NCI-H526 treated with DMSO at 0.1 percent for 48 hours (cell line): ENCODE measurements around the gene NNAT.

Experiments
- DNase-seq: peaks from one replicate; lab custom pipeline; 2025; lab: John Stamatoyannopoulos, UW

The NNAT gene

DNA sequence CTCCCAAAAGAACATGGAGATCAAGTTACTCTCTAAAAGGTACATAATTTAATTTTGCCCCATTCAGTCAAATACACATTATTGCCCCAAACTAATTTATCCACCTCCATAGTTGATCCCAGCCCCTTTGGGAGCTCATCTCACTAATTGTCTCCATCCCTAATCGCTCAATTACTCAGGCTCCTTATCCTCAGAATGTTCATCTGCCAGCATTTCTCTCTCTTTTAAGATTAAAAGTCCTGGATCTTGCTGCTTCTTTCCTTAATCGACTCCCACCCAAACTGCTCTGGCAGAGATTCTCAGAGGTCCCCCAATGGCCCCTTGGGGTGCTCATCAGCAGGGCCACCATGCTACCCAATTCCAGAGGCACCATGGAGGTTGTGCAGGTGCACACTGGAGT, 18.4 kb upstream of the NNAT start:
- DNase-seq, result no peak

DNA sequence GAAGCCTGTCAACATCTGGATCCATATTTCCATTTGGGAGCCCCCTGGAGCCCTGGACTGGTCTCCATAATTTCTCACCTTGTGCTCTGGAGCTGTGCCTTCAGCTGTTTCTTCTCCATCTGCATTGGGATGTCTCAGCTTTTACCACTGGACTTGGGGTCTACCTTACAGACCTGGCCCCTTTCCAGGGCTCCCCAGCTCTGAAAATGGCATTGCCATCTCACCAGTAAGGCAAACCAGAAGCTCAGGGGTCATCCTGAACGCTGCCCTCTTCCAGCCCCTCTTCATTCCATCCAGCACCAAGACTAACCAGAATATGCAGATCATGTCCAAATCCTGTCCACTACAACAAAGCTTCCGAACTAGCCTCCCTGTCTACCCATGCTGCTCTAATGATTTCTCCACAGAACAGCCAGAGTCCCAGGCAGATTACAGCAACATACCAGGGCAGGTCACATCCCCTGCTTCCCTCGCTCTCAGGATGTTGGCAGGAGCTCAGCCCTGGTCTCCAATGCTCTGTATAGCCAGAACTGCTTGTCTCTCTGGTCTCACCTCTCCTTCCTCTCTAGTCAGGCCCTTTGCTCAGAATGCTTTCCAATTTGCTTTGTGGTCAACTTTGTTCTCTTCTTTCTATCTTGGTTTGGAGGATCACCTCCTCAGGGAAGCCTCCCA, 17.7 kb upstream of the NNAT start:
- no peak for DNase-seq

DNA sequence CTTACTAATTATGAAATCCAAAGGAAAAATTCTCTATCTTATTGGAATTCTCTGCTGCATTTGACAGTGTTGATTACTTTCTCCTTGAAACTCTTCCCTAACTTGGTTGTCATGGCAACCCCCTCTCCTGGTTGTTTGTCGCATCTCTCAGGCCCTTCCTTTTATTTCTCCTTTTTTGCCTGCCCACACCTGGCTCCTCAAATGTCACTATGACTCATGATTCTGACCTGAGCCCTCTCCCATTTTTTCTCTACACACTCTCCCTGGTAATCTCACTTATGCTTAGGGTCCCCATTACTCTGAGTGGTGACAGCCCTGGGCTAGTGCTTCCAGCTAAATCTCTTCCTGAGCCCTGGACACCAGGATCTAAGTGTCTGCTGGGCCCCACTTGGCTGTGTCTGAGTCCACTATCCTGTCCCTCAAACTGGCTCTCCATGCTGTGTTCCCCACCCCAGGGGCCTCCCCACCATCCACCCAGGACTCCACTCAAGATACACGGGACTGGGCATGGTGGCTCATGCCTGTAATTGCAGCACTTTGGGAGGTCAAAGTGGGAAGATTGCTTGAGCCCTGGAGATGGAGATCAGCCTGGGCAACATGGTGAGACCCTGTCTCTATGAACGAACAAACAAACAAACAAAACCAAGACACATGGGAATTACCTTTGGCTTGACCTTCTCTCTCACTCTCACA, 16.5 kb upstream of the NNAT start:
- no peak for DNase-seq

DNA sequence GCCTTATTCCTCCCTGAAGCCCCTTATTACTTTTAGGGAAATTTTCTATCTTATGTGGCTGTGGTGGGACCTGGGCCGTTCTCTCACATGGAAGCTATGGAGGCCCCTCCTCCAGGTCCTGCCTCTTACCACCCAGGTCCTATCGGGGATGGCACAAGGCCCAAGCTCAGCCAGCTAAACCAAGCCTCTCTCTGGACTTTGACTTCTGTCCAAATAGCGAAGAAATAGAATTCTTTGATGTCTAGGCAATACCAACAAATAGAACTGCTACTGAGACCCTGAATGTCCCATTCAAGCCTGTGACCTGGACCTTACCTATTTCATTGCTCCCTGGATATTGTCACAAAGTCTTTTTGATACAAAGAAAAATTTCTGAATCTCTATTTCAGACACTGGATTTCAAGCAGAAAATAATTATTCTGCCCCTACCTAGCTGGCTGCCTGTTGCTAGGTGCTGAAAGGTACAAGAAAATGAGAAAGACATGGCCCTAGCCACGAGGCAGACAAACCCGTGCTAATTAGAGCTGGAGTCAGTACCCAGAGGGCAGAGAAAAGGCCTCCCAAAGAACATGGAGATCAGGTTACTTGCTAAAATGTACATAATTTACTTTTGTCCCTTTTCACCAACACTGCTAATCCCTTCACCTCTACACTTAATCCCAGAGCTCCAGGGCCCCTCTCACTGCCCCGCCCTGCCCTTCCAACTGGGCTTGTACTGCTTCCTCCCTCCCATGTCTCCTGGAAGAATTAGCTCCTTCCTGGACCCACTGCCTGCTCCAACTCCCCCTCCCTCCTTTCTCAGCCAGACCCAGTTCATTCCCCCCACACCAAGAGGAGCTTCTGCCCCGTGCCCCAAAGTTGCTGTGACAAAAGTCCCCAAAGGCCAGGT, 15.5 kb upstream of the NNAT start:
- no peak for DNase-seq

DNA sequence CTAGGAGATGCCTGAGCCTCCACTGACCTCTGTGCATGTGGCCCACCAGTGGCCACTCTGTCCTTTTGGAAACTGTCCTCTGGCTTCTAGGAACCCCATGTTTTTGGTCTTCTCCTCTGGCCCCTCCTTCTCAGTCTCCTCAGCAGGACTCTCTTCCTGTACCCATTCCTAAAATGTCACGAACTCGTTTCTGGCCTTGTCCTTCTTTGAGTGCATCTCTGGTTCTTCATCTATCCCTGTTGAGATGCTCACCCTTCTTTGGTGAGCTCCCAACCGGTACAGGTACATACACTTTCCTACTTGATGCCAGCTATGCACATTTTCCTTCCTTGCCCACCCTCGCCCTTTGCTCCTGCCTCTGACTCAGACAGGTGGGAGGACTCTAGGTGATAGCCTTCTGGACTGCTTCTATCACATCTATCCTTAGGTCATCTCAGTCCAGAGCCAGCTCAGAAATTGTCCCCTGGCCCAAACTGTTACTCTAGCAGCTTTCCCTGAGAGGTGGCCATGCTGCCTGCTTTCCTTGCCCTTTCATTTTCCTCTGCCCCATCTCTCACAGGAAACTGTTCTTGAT, 14.8 kb upstream of the NNAT start:
- DNase-seq, result no peak

DNA sequence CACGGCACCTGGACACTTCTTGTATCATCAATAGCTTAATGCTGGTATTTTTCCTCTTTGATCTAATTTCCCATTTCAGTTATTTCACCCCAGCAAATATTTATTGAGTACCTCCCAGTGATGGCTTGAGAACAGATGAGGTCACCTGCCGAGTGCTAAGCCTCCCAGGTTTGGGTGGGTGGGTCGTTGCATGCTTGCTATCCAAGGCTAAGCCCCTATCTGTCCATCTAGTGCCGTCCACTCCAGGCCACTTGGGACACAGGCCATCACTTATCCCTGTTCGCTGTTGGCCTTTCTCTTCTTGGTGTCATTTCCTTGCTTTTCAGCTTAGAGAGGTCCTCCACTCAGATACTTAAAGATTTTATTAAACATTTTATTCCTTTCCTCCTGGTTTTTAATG, 10.8 kb upstream of the NNAT start:
- no peak for DNase-seq

DNA sequence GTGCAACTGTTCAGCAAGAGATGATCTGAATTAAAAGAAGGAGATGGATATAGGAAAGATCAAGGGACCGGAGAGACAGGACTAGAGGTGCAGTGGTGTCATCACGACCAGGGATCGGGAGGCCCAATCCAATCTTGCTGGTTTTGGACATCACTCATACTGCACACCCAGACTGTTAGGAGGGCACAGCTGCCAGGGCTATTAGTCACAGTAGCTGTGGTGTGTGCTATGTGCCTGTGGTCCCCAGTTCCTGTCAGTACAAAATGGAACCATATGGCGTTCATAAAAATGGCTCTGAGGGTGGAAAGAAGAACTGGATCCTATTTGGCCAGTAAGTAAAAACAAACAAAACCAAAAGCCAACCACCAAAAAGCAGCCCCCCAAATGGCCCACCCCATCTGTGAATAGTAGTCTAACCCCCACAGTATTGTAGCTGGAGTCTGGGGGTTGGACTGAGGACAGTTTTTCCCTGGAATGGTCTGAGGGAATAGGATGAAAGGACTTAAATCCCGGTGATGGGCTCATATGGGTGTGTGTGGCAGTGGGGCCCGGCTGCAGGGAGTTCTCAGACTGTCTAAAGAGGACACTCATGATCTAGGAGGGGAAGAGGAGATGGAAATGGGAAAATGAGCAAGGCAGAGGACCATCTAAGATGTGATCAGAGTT, 9.3 kb upstream of the NNAT start:
- no peak for DNase-seq

DNA sequence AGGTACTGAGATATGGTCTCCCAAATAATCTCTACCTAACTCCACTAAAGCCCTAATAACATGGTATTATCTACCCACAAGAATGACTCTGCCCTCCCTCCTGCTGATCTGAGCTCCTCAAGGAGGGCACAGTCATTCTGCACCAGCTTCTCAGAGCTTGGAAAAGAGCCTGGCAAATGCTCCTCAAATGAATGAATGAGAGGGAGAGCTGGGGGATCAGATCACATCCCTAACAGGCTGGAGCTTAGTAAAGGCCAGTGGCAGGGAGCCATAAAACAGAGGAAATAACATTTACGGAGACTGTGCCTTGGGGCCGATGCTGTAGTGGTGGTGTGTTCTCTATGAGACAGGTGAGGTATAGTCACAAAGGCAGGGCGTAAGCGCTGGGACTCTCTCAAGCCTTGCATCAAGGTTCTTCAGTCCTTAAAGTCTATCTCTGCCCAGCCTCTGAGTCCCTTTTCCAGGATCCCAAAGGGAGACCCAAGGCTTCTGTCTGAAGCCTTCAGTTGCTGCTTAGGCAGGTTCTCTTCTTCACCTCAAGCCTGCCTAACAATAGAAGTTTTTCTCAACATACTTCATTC, 7.2 kb upstream of the NNAT start:
- DNase-seq, result no peak

DNA sequence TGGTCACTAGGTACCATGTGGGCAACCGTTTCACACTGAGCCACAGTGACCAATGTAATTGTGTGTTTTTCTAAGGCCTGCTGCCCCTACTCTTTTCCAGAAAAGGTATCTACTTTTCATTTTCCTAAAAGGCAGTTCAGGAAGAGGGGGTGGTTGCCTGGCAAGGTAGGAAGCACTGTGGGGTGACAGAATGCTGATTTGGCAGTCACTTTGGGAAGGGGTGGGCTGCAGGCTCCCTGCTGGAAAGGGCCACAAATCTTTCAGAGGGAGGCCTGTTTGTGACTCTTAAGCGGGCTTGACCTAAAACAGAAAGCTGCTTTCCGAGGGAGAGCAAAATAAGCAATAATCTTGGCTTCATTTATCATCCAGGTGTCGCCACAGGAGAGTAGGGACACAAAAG, 5.2 kb upstream of the NNAT start:
- no peak for DNase-seq

DNA sequence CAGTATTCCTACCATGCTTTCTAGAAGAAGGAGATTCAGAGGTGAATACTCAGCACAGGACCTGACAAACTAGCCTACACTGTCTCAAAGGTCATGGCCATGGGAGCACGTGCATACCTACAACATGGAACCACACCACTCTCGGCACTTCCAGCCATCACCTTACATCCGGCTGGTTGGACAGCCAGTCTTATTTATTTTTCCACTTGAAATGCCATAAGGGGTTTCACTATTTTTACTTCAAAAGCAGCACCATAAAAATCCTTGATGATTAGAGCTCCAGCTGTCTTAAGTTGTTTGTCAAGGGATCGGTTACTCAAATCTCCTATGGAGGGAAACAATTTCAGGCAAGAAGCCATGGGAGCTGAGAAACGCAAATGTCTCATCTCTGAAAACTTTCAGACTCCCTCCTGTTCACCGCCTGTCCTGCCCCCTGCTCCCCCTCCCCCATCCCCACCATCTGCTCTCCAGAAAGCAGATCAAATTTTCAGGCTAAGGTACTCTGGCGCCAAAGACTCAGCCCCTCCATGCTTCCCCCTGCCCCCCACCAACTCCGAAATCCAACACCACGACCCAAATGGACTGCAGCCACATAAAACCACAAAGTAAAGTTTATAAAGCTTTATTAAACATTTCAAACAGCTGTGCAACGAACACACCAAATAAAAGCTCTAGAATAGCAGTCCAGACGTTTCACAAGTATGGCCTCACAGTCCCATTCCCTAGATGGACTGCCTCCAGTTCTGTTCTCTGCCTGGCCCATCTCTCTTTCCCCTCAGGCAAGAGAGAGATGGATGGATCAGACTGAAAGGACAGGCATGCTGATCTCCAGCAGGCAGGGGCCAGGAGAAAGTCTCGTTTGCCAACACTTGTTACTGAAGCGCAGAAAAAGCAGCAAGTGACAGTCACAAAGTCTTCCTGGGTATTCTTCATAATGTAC, 4.0 kb upstream of the NNAT start:
- no peak for DNase-seq

DNA sequence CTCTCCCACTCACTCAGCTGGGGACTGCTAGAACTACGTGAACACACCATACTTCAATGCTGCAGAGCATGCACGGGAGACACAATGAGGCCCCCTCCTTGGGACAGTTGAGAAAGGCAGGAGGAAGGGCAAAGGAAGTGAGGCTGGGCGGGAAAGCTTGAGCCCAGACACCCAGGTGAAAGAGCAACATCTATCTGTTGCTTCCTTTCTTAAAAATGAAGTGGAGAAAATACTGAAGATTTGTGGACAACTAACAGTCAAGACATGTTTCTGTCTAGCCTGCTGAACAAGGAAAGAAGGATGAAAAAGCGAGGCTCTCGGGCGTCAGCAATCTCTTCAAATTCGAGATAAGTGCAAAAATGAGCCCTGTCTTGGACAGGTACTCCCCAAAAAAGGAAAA, 3.0 kb upstream of the NNAT start:
- no peak for DNase-seq

DNA sequence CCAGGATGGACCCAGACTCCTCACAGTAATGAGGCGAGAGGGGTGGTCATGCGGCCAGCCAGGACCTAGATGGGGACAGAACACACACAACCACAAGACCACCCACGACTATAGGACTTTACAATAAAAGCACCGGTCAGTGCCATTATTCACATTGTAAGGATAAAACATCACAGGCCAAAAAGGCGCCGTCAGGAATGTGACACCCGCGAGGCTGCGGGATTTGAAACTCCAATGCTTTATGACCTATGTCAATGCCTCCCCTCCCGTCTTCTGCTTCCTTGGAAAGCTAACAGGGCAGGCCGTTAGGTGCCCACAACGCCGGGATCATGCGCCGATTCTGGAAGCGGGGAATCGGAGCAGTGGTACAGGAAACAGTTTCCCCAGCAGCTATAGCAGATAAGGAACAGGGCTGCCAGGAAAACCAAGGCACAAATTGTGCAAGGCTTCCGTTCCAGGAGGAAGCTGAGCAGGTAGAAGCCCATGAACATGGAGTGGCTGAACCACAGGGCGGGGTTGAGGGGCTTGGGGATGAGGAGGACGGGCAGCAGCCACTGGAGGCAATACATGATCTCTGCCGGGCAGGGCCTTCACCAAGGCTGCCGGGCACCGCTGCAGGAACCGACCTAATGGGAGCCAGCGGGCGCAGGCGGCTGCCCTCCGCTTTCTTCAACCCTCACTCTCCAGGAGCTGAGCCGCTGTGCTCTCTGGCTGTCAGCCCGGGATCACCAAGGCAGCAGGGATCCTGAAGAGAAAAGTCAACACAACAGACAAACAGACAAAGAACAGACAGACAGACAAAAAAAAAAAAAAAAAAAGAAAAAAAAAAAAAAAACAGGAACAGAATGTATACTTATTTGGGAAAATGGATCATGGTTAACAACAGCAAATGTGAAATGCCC, 2.2 kb upstream of the NNAT start:
- DNase-seq, result no peak

DNA sequence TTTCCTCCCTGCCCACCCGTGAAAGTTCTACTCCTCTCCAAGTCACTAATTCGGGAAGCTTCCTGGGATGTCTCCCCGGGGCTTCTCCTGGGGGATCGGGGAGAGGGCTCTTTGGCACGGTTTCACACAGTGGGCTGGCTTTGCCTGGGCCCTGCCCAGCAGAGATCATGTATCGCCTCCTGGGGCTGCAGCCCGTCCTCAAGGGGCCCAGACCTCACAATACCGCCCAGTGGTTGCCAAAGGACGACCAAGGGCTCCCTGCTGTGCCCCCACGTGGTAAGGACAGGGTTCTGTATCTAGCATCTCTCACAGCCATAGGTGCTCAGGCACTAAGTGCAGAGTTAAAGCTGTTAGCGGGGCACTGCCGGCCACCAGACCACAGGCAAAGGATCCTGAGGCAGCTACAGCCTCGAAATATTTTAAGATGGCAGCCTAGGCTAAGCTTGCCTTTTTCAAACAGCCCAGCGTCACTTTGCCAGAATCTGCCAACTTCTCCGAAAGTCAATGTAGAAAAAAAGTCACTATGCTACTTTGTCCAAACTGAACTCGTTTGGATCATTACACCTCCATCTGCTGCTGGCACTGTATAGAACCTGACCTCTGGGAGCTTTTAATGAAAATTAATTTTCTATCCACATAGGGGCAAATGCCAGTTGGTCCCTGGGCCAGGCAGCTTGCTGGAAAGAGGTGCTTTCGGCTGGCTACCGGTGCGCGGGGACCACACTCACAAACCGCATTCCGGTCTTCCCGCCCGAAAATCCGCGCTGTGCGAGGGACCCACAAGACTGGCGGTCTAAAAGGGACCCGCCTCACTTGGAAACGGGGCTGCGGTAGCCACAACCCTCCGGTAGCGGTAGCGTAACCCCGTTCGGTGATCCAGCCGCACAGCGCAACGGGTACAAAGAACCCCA, 1.3 kb upstream of the NNAT start:
- no peak for DNase-seq

DNA sequence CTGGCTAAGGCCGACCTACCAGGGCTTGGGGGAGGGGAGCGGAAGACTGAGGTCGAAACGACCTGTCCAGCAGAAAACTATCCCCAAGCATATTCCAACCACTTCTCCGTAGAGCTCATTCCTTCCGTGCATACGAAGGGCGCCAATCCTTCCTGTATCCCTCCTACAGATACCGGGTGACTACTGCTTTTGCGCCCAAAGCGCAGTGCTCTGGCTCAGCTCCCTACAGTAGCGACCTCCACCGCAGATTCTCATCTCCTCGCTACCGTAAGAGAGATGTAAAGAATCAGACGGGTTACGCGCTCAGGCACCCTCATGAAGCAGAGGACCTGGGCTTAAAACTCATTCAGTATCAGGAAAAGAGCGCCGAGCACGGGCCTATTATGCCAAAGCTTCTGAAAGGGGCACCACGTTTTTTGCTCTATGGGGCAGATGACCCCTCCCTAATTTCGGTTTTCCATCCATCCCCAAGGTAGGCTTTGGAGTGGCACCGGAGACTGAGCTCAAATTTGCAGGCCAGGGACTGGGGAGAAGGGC, 563 bp upstream of the NNAT start:
- no peak for DNase-seq

DNA sequence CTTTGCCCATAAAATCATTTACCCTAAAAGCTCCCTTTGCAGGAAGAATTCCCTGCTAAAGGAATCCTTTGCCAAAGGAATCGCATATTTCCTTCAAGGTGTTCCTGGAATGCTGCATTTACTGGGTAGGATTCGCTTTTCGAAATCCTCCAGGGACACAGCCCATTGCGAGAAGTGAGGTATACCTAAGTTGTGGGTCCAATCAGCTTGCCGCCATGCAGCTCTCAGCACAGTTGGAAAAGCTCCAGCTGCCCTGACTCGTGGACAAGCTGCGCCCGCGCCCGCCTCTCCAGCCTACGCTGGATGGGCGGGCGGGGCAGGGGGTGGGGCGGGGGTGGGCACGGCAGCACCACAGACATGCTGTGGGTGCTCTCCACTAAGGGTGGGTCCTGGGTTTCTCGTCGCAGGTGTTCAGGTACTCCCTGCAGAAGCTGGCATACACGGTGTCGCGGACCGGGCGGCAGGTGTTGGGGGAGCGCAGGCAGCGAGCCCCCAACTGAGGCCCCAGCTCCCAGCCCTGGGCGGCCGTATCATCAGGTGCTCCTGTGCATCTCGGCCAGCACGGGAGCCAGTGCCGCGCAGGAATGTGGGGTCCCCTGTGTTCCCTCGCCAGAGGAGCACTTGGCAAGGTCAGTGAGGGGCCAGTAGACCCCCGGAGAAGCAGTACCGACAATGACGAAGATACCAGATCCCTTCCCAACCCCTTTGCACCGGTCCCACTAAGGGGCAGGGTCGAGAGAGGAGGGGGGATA, 1.4 kb downstream of the NNAT start:
- DNase-seq, result no peak

DNA sequence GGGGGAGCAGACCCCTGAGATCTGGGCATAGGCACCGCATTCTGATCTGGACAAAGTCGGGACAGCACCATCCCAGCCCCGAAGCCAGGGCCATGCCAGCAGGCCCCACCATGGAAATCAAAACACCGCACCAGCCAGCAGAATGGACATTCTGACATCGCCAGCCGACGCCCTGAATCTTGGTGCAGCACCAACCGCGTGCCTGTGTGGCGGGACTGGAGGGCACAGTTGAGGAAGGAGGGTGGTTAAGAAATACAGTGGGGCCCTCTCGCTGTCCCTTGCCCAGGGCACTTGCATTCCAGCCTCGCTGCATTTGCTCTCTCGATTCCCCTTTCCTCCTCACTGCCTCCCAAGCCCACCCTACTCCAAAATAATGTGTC, 2.0 kb downstream of the NNAT start:
- no peak for DNase-seq

DNA sequence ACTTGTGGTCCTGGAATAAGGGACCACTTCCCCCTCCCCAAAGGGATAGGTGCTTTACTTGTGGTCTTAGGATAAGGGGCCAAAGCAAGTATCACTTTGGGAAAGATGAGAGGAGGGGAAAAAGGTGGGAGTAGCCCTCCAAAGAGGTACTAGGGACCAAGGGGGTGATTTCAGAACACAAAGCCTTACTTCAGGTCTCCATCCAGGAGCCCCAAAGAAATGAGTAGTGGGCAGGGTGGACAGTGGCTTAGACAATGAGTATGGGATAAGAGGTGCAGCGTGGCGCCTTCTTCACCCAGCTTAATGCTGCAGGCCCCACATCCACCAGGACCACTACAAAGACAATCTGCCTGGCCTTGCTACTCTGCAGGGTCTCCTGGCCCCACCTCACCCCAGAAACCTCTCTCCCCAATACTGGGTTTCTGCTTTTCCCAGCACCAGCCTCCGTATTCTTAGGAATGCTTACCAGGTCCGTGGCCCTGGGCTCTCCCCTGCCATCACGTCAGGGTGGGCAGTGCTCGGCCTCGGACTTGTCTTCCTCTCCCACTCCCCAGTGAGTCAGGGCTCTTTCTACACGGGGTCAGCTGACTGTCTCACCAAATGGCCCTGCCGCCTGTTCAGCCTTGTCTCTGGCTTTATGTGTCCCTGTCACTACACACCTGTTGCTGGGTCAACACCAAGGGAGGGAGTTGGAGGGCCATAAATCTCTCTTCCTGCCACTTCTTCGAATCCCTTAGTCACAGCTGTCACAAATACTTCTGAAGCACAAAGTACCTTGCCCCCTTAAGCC, 3.1 kb downstream of the NNAT start:
- DNase-seq, result no peak
